GM10266 (cell line): ENCODE measurements around the gene SARS1.

Experiments
- DNase-seq: peaks from one replicate; pipeline ENCODE4 v3.0.0; 2012; ENCODE audit errors: extremely low spot score
- CTCF ChIP-seq: IDR thresholded peaks from 2 replicates; pipeline ENCODE4 v1.5.1; 2012; ENCODE audit warnings: mild to moderate bottlenecking, low read depth; ENCODE audit not compliant: control insufficient read depth, insufficient read depth; ENCODE audit errors: missing control alignments

SARS1 gene

GRCh38 chr1:109240158-109241152 lies 26.7 kb downstream of the SARS1 start:
- no peak for DNase-seq
- TF ChIP-seq CTCF: no peak

GRCh38 chr1:109241344-109241743 lies 27.6 kb downstream of the SARS1 start:
- TF ChIP-seq CTCF: no peak
- DNase-seq: no peak

- DNase-seq: no peak
- TF ChIP-seq CTCF: no peak
Observed at GRCh38 chr1:109241841-109242345, 28.2 kb downstream of the SARS1 start.

GRCh38 chr1:109242387-109242786 lies 28.7 kb downstream of the SARS1 start:
- no peak for DNase-seq
- TF ChIP-seq CTCF: no peak

GRCh38 chr1:109243221-109243620 lies 29.5 kb downstream of the SARS1 start:
- TF ChIP-seq CTCF: no peak
- no peak for DNase-seq

- TF ChIP-seq CTCF: no peak
Observed at GRCh38 chr1:109243860-109244552, 30.3 kb downstream of the SARS1 start.

More at GRCh38 chr1:109243860-109244552, 30.3 kb downstream of the SARS1 start:
- DNase-seq: no peak
